ENCODE measurements around the gene DPYD.

Gene DPYD

DNA sequence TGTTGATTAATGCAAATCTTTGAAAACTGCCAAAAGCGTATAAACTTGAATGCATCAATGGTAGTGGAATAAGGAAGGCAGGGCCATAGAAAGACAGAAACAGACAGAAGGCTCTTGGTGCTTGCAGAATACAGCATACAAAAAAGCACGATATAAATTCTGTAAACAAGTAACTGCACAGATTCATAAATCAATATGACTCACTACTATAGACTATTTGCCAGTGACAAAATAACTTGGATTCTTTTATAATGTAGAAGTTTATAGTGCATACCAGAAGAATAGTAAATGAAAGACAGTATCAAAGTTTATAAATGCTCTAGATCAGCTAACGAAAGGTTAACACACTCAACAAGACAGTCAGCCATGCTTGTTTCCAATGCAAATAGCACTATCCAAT lies 849.7 kb downstream of the DPYD start:
- no peak for DNase-seq

GRCh38 chr1:97070376-97070775 lies 850.5 kb downstream of the DPYD start:
- DNase-seq = no peak

DNA sequence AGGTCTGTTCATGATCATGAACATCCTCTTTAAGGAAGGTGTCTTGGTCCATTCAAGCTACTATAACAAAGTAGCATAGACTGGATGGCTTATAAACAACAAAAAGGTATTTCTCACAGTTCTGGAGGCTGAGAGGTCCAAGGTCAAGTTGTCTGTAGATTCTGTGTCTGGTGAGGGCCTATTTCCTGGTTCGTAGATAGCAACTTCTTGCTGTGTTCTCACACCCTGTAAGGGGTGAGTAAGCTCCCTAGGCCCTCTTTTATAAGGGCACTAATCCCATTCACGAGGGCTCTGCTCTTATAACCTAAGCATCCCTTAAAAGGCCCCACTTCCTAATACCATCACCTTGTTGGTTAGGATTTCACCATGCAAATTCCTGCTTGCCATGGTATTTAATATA lies 851.5 kb downstream of the DPYD start:
- no peak for DNase-seq

DNA sequence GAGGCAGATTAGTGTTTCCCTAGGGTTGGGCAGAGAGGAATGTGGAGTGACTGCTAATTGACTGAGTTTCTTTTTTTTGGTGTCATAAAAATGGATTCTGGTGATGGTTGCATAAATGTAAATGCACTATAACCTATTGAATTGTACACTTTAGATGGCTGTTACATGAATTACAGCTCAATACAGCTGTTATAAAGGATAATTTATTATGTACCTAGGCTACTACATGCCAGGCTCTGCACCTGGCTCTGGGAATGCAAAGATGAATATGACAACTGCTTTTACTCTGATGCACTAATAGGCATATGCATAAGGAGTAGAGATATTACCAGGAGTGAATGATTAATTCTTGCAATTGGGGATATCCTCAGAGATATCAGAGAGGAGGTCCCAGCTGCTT lies 854.0 kb downstream of the DPYD start:
- no peak for DNase-seq

GRCh38 chr1:97063532-97063931 lies 857.3 kb downstream of the DPYD start:
- no peak for DNase-seq

GRCh38 chr1:97061604-97062003 lies 859.2 kb downstream of the DPYD start:
- DNase-seq = no peak

DNA sequence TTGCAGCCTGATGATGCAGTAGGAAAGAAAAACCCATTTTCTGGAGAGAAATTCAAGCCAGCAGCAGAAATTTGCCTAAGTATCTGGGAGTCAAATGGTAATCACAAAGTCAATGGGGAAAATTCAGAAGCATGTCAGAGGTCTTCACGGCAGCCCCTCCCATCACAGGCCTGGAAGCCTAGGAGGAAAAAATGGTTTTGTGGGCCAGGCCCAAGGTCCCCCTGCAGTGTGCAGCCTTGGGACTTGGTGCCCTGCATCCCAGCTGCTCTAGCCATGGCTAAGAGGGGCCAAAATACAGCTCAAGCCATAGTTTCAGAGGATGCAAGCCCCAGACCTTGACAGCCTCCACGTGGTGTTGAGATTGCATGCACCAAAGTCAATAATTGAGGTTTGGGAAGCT lies 864.4 kb downstream of the DPYD start:
- DNase-seq = no peak

DNA sequence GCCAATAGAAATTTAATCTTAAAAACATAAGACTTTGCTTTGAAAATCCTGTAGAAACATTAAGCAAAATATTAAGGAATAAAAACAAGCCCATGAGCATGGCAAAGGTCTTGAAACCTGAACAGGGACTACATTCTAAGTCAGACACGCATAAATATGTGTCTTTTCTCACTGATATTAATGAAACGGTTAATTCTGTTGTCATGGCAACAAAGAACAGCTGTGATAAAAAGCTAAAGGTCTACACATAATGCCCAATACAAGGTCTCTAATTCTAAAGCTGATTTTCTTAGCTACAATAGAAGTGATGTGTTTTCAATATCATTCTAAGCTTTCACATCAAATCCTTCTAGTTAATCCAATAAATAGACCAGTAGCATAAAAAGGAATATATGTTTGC lies 867.6 kb downstream of the DPYD start:
- no peak for DNase-seq

GRCh38 chr1:97051823-97052222 lies 869.0 kb downstream of the DPYD start:
- no peak for DNase-seq

DNA sequence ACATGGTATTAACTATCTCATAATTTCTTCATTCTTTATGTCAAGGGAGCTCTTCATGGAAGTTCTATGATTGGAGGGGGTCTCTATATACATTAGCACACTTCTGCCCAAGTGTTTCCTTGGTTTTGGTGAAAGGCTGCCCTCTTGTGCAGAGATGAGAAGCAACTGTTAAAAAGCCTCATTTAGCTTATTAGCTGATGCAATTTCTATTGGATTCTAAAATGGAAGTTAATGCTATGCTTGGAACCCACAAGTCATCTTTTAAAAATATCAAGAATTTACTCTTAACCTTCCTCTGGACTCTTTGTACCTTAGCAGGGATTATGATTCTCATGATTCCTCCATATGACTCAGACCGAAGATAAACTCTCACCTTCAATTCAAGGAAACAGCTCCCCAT lies 870.3 kb downstream of the DPYD start:
- DNase-seq = no peak

GRCh38 chr1:97047421-97047793 lies 873.4 kb downstream of the DPYD start:
- no peak for DNase-seq

DNA sequence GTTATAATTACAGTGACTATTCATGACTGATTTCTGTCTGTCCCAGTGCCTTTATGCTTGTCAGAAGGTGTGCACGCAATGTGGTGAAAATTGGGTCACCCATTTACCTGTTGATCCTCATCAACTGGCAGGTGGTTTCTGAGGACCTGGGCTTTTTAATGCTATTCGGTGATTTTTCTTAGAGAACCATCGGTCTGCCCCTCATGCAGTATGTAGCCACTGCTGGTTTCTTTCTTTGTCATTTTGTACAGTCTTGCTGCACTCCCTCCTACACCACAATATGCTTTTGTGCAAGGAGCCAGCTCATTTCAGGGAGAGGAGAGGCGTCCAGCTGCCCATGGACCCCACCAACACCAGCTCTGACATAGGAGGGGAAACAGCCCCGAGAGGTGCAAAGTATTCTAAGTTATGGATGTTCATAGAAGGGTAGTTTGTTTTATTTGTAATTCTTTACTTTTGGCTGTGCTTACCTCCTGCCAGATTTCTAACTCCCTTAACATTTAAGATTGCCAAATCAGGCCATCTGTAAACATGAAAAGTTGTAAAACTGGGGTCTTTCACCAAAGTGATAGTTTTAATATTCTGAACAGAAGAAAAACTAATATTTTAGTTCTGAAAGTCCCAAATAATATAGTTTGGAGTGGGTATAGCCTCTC lies 873.9 kb downstream of the DPYD start:
- no peak for DNase-seq

DNA sequence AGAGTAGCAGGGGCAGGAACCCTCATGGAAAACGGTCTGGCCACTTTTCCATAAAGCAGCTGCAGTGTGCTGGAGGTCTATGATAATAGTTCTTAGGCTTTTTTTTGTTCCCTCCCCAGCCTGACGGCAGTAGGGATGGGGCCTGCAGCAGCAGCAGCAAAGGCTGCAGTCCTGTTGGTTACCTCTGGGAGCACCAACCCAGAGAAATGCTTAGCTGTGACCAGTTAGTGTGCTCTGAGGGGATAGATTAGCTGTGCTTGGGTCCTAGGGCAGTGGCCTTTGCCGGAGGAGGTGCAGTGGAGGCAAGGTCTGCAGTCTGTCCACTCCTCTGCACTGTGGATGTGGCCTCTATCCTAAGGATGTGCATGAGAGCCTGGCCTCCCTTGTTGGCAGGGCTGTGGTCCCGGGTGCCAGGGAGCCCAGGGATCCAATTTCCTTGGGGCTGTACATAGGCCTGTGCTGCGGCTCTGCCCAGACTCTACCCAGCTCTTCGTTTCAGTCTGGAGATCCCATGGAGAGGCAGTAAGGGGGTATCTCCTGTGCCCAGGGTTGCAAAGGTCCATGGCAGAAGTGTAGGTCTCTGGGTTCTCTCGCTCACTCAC lies 876.6 kb downstream of the DPYD start:
- no peak for DNase-seq

- no peak for DNase-seq
These were observed 878.3 kb downstream of the DPYD start for GRCh38 chr1:97042551-97042950.

GRCh38 chr1:97041026-97041425 lies 879.8 kb downstream of the DPYD start:
- no peak for DNase-seq

DNA sequence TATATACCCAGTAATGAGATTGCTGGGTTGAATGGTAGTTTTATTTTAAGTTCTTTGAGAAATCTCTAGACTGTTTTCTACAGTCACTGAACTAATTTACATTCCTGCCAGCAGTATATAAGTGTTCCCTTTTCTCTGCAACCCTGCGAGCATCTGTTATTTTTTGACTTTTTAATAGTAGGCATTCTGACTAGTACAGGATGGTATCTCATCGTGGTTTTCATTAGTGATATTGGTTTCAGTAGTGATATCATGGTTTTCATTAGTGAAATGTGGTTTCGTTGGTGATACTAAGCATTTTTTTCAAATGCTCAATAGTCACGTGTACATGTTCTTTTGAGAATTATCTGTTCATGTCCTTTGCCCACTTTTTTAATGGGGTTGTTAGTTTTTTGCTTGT lies 882.4 kb downstream of the DPYD start:
- DNase-seq = no peak

DNA sequence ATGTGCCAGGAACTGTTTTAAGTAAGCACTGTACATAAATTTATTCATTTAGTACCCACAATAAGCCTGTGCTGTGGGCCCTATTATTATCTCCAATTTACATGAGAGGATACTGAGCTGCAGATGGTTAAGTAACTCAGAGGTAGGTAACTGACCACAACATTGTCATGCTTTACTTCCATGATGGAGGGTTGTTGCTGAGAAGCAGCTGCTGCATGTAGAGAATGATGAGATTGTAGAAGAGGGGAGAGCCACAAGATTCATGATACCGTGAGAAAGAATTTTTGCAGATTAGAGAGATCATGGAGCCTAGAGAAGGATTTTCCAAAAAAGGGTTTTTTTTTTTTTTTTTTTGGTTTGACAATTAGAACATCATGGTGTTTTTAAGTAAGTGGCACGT lies 886.2 kb downstream of the DPYD start:
- no peak for DNase-seq

- no peak for DNase-seq
These were observed 886.9 kb downstream of the DPYD start for GRCh38 chr1:97033949-97034348.

Measured in effector CD4-positive, alpha-beta T cell (primary cell).